Lower leg skin (tissue), 3 donors: ENCODE results near the gene TBX2.

ENCODE experiments used
- CTCF ChIP-seq, 3 donors: fragments of 450-650 bp; IDR thresholded peaks; one replicate each; pipeline ENCODE4 v1.5.1; 2016; ENCODE audit warnings: antibody characterized with exemption in 3 of 3, mild to moderate bottlenecking in 3 of 3, moderate library complexity in 2 of 3
- POLR2A ChIP-seq, 2 donors: fragments of 450-650 bp; IDR thresholded peaks; one replicate each; pipeline ENCODE4 v1.6.1; 2016 to 2017; ENCODE audit warnings: antibody characterized with exemption in 2 of 2, mild to moderate bottlenecking in 1 of 2, moderate library complexity in 1 of 2

GRCh38 chr17:61368832-61369450, 30.7 kb upstream of the TBX2 start:
- TF ChIP-seq POLR2A (IDR thresholded peaks at IDR 0.05) (no peak), CTCF (IDR thresholded peaks at IDR 0.05) (no peak)
